ENCODE data around the gene BRD9.

- TF ChIP-seq EZH2phosphoT487 (IDR thresholded peaks at IDR 0.05; ENCODE audit: insufficient read depth, low read depth) (no peak), EZH2 (IDR thresholded peaks at IDR 0.05; ENCODE audit: insufficient read depth, poor library complexity, severe bottlenecking) (no peak)
Observed at GRCh38 chr5:914612-915011, 22.0 kb upstream of the BRD9 start.
